Measurements from ENCODE around the gene TRIML1.
"Not testable (repeated sequence)": the region's sequence is repeated elsewhere in the genome, so short reads cannot be mapped to it uniquely, and the experiment has no call there.

The TRIML1 gene

GRCh38 chr4:188147776-188148175, 8.5 kb downstream of the TRIML1 start:
- Histone ChIP-seq H3K36me3 (ENCODE audit: insufficient read depth, low read length) (no peaks in the 10 kb centered on the region), H3K4me1 (ENCODE audit: control insufficient read depth, insufficient read depth, low read length, unreplicated experiment) (no peaks in the 10 kb centered on the region), H3K27ac (ENCODE audit: low read depth, low read length) (no peak overlapping the region), H3K27me3 (ENCODE audit: insufficient read depth, low read length) (no peaks in the 10 kb centered on the region), H3K4me3 (ENCODE audit: low read depth, low read length) (no peak overlapping the region), H2AFZ (ENCODE audit: low read length, unreplicated experiment) (no peak overlapping the region), H3K79me2 (ENCODE audit: control insufficient read depth, insufficient read depth, low read length, unreplicated experiment) (no peaks in the 10 kb centered on the region)

GRCh38 chr4:188154668-188155405, 15.6 kb downstream of the TRIML1 start:
- Histone ChIP-seq H3K27ac (ENCODE audit: low read depth, low read length) (no peak overlapping the region), H3K36me3 (ENCODE audit: insufficient read depth, low read length) (no peaks in the 10 kb centered on the region), H3K4me1 (ENCODE audit: control insufficient read depth, insufficient read depth, low read length, unreplicated experiment) (no peaks in the 10 kb centered on the region), H3K27me3 (ENCODE audit: insufficient read depth, low read length) (no peaks in the 10 kb centered on the region), H3K4me3 (ENCODE audit: low read depth, low read length) (no peak overlapping the region), H2AFZ (ENCODE audit: low read length, unreplicated experiment) (no peak overlapping the region), H3K79me2 (ENCODE audit: control insufficient read depth, insufficient read depth, low read length, unreplicated experiment) (no peaks in the 10 kb centered on the region)

DNA sequence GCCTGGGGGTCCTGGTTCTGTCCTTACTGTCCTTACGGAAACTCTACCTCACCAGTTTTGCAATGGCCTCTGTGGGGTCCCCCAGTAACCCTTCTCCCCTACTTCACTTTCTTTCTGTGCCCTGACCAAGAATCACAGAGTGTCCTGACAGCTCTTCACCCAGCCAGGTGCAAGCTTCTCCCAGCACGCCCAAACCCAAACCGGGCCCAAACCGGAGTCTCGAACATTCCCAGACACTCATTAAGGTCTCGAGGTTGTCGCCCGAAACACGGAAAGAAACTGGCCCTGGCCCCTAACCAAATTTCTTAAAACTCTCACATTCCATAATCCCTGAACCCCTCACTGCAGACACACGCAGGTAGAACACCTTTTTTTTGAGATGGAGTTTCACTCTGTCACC, 19.1 kb downstream of the TRIML1 start:
- Histone ChIP-seq H3K36me3 (ENCODE audit: insufficient read depth, low read length) (no peaks in the 10 kb centered on the region), H3K4me1 (ENCODE audit: control insufficient read depth, insufficient read depth, low read length, unreplicated experiment) (no peaks in the 10 kb centered on the region), H3K4me3 (ENCODE audit: low read depth, low read length) (no peak overlapping the region), H3K79me2 (ENCODE audit: control insufficient read depth, insufficient read depth, low read length, unreplicated experiment) (no peaks in the 10 kb centered on the region), H3K27me3 (ENCODE audit: insufficient read depth, low read length) (no peaks in the 10 kb centered on the region), H3K27ac (ENCODE audit: low read depth, low read length) (no peak overlapping the region), H2AFZ (ENCODE audit: low read length, unreplicated experiment) (no peak overlapping the region)

DNA sequence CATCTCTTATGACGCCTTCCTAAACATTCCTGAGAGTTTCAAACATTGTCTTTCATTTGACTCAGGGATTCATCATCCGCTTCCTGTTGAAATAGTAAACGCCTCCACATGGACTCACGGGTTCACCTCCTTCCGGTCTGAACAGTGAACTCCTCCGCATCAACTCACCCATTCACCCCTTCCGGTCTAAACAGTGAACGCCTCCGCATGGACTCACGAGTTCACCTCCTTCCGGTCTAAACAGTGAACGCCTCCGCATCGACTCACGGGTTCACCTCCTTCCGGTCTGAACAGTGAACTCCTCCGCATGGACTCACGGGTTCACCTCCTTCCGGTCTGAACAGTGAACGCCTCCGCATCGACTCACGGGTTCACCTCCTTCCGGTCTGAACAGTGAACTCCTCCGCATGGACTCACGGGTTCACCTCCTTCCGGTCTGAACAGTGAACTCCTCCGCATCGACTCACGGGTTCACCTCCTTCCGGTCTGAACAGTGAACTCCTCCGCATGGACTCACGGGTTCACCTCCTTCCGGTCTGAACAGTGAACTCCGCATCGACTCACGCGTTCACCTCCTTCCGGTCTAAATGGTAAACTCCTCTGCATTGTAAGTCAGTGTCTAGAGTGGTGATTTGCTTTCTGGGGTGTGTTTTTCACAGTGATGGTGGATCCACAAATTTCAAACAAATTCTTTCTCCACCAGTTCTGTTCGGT, 20.4 kb downstream of the TRIML1 start:
- H3K4me3 ChIP-seq (ENCODE audit: low read depth, low read length); H3K4me1 ChIP-seq (ENCODE audit: control insufficient read depth, insufficient read depth, low read length, unreplicated experiment); H3K27me3 ChIP-seq (ENCODE audit: insufficient read depth, low read length); H2AFZ ChIP-seq (ENCODE audit: low read length, unreplicated experiment); H3K36me3 ChIP-seq (ENCODE audit: insufficient read depth, low read length); H3K79me2 ChIP-seq (ENCODE audit: control insufficient read depth, insufficient read depth, low read length, unreplicated experiment): not testable (repeated sequence)
- H3K27ac ChIP-seq (ENCODE audit: low read depth, low read length) = peak overlapping the region; percentile 45; the same call in 1 of the 2 replicates

DNA sequence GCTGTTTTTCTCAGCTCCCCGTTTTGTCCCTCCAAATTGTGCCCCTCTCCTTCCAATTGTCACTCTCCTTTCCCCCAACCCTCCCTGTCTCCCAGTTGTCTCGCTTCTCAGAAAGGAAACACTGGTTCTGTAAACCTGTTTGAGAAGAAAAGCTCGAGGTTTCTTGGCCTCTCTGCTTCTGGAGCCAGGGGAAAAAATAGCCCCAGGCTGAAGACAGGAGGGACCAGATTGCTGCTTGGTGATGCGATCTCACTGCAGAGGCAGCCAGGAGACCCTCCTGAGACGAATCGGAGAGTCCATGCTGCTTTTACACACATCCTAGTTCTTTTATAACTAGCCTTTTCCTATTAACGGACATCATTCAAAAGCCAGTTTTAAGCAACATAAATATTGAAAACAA, 21.2 kb downstream of the TRIML1 start:
- Histone ChIP-seq H3K4me1 (ENCODE audit: control insufficient read depth, insufficient read depth, low read length, unreplicated experiment) (no peaks in the 10 kb centered on the region), H3K79me2 (ENCODE audit: control insufficient read depth, insufficient read depth, low read length, unreplicated experiment) (no peaks in the 10 kb centered on the region), H2AFZ (ENCODE audit: low read length, unreplicated experiment) (no peak overlapping the region), H3K4me3 (ENCODE audit: low read depth, low read length) (no peak overlapping the region), H3K36me3 (ENCODE audit: insufficient read depth, low read length) (no peaks in the 10 kb centered on the region), H3K27ac (ENCODE audit: low read depth, low read length) (no peak overlapping the region), H3K27me3 (ENCODE audit: insufficient read depth, low read length) (no peaks in the 10 kb centered on the region)

DNA sequence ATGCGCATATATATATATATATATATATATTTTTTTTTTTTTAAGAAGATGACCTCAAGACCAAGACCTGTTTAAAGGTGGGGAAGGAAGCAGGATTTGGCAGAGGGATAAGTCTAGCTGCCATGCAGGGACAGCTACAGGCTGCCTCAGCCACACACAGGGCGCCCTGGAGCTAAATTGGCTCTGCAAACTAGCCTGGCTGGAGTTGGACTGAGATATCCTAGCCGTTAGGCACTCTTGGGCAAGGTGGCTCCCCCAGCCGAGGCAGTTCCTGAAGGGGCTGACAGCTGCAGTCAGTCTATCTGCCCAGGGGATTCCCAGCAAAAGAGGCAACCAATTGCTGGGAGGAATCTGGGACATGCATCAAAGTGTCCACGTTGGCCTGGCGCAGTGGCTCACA, 21.9 kb downstream of the TRIML1 start:
- no peak overlapping the region for H3K4me3 ChIP-seq (ENCODE audit: low read depth, low read length)
- no peak overlapping the region for H2AFZ ChIP-seq (ENCODE audit: low read length, unreplicated experiment)
- H3K36me3 ChIP-seq (ENCODE audit: insufficient read depth, low read length) = no peaks in the 10 kb centered on the region
- no peak overlapping the region for H3K27ac ChIP-seq (ENCODE audit: low read depth, low read length)
- no peaks in the 10 kb centered on the region for H3K4me1 ChIP-seq (ENCODE audit: control insufficient read depth, insufficient read depth, low read length, unreplicated experiment)
- no peaks in the 10 kb centered on the region for H3K27me3 ChIP-seq (ENCODE audit: insufficient read depth, low read length)
- H3K79me2 ChIP-seq (ENCODE audit: control insufficient read depth, insufficient read depth, low read length, unreplicated experiment) = no peaks in the 10 kb centered on the region

DNA sequence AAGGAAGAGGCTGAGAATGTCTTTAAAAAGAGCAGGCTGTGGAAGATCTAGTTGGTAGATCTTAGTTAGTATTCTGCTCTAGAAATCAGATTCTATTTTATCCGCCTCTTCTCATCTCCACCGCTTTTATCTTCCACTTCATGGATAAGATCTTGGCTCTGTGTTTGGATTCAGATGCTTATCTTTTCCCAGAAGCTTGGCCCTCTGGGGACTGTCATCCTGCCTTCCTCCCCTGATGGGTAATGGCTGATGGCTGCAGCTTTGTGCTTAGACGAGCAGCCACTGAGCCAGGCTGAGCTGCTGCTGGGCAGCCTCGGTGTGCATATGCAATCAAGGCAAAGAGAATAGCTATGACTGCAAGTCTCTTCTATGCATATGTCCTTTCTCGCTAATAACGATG, 23.5 kb downstream of the TRIML1 start:
- Histone ChIP-seq H3K4me1 (ENCODE audit: control insufficient read depth, insufficient read depth, low read length, unreplicated experiment) (no peaks in the 10 kb centered on the region), H3K79me2 (ENCODE audit: control insufficient read depth, insufficient read depth, low read length, unreplicated experiment) (no peaks in the 10 kb centered on the region), H3K27me3 (ENCODE audit: insufficient read depth, low read length) (no peaks in the 10 kb centered on the region), H3K36me3 (ENCODE audit: insufficient read depth, low read length) (no peaks in the 10 kb centered on the region), H3K27ac (ENCODE audit: low read depth, low read length) (no peak overlapping the region), H2AFZ (ENCODE audit: low read length, unreplicated experiment) (no peak overlapping the region), H3K4me3 (ENCODE audit: low read depth, low read length) (no peak overlapping the region)

DNA sequence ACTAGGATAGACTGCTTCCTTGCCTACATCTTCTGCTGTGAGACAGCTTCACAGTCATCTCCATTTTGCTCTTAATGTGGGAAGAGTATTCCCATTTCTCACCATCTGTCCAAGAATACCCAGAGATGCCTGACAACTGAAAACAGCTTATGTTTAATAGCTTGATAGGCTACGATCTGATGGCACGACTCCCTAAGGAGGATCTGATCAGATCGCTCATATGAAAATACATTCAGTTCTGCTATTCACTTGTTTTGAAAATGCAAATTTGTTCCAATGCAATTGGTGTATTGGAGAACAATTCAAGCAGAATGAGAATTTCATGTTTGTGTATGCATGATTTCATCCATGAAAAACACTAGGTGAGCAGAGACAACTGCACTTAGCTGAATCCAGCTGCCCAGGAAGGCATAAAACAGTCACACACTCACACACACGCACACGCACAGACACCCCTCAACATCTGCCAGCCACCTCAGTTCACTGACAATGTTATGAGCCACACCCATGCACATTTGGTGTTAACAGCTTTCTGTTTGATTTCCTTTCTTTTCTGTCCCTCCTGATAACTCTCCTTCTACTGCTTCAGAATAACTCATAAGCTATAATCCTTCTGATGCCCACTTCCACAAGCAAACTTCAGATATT, 29.6 kb downstream of the TRIML1 start:
- H3K36me3 ChIP-seq (ENCODE audit: insufficient read depth, low read length) = no peaks in the 10 kb centered on the region
- no peak overlapping the region for H3K27ac ChIP-seq (ENCODE audit: low read depth, low read length)
- no peaks in the 10 kb centered on the region for H3K4me1 ChIP-seq (ENCODE audit: control insufficient read depth, insufficient read depth, low read length, unreplicated experiment)
- H2AFZ ChIP-seq (ENCODE audit: low read length, unreplicated experiment) = no peak overlapping the region
- H3K4me3 ChIP-seq (ENCODE audit: low read depth, low read length) = no peak overlapping the region
- H3K27me3 ChIP-seq (ENCODE audit: insufficient read depth, low read length) = no peaks in the 10 kb centered on the region
- no peaks in the 10 kb centered on the region for H3K79me2 ChIP-seq (ENCODE audit: control insufficient read depth, insufficient read depth, low read length, unreplicated experiment)

DNA sequence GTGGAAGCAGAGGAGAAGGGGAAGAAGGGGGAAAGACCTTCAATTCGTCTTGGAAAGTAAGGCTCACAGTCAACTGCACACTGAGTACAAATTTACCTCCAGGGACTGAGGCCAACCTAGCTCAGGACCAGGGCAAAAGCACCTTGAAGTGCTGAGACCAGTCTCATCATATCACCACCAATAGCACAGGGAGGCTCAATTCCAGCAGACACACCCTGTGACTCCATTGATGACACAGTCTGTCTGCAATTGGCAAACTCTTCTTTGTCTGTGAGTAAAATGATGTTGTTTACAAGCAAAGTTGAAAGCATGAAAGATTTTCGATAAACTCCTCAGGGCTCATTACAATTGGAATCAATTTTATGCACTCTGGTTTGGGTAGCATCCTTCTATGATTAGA, 32.3 kb downstream of the TRIML1 start:
- Histone ChIP-seq H3K36me3 (ENCODE audit: insufficient read depth, low read length) (no peaks in the 10 kb centered on the region), H3K27ac (ENCODE audit: low read depth, low read length) (no peak overlapping the region), H3K27me3 (ENCODE audit: insufficient read depth, low read length) (no peaks in the 10 kb centered on the region), H2AFZ (ENCODE audit: low read length, unreplicated experiment) (no peak overlapping the region), H3K4me1 (ENCODE audit: control insufficient read depth, insufficient read depth, low read length, unreplicated experiment) (no peaks in the 10 kb centered on the region), H3K79me2 (ENCODE audit: control insufficient read depth, insufficient read depth, low read length, unreplicated experiment) (no peaks in the 10 kb centered on the region), H3K4me3 (ENCODE audit: low read depth, low read length) (no peak overlapping the region)

DNA sequence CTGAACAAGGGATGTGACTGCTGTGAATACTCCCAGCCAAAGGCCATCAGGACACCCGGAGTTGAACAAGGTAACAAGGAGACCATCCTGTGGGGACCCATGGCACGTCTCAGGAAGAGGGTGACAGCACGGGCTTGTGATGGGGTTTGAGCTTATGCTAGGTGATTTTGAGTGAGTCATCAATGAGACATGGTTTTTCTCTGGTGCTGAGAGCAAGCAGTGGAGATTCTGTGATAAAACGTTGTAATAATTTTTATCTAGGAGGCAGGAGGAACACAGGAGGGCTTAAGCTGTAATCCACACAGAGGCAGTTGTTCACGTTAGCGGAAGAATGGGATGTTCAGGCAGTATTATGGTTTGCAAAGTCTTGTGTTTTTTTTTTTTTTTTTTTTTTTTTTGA, 36.0 kb downstream of the TRIML1 start:
- Histone ChIP-seq H3K36me3 (ENCODE audit: insufficient read depth, low read length) (no peaks in the 10 kb centered on the region), H3K27ac (ENCODE audit: low read depth, low read length) (no peak overlapping the region), H3K27me3 (ENCODE audit: insufficient read depth, low read length) (no peaks in the 10 kb centered on the region), H3K79me2 (ENCODE audit: control insufficient read depth, insufficient read depth, low read length, unreplicated experiment) (no peaks in the 10 kb centered on the region), H3K4me1 (ENCODE audit: control insufficient read depth, insufficient read depth, low read length, unreplicated experiment) (peaks cover 3% of the 10 kb centered on the region), H3K4me3 (ENCODE audit: low read depth, low read length) (no peak overlapping the region), H2AFZ (ENCODE audit: low read length, unreplicated experiment) (no peak overlapping the region)
